HepG2 (cell line): ENCODE measurements around the gene ITLN1. TPM values are rescaled to one million over a fixed set of nuclear protein-coding genes. Genes with fewer than 3 reads are reported as not detected.

Experiments
- ATAC-seq: fragments of 200-7000 bp; cut with Tn5 transposase; 3 replicates; pipeline ENCODE4 v1.9.1; 2020; ENCODE audit warnings: mild to moderate bottlenecking, moderate library complexity
- BruUV-seq: library from RNA; stranded (reverse); fragments of 400-500 nt; replicated peaks from 2 replicates; lab custom pipeline; 2021; lab: Mats Ljungman, UMichigan
- CTCF ChIA-PET: fragments of 300-600 bp; formaldehyde crosslinking; extraction: SDS; loops from one replicate; lab custom pipeline; 2021; ENCODE audit warnings: low total read pairs, inconsistent platforms, low intra/inter-chr PET ratio; lab: Yijun Ruan, JAX
- POLR2A ChIA-PET: fragments of 350-600 bp; sonication (Branson Sonifier 250); formaldehyde crosslinking; loops from one replicate; lab custom pipeline; 2020; ENCODE audit warnings: antibody characterized with exemption, inconsistent platforms; lab: Yijun Ruan, JAX
- DNase-seq: peaks from one replicate; pipeline ENCODE4 v3.0.0-alpha.2; 2015; ENCODE audit warnings: low spot score
- FAIRE-seq: peaks from 3 replicates; lab custom pipeline; 2011; peaks lifted over from hg19 to GRCh38; lab: Jason Lieb, UNC
- H2AFZ ChIP-seq: one replicate; pipeline ENCODE4 v1.6.1; 2011; ENCODE audit warnings: low read length, inconsistent platforms
- H3K27ac ChIP-seq: fragments of 300-600 bp; 3 replicates; pipeline ENCODE4 v1.8.0; 2011; ENCODE audit warnings: mixed run types, mild to moderate bottlenecking, mixed read lengths, low read length, inconsistent platforms; ENCODE audit not compliant: insufficient read depth; ENCODE audit errors: extremely low read length
- H3K27me3 ChIP-seq, 2 experiments: fragments of 200-600 bp in 1 of 2; 2 replicates in 1 of 2; 3 replicates in 1 of 2; pipeline versions ENCODE4 v1.6.0 to v1.8.0; 2011; ENCODE audit warnings: low read length in 2 of 2, mild to moderate bottlenecking in 2 of 2, moderate library complexity in 2 of 2, inconsistent platforms in 1 of 2; ENCODE audit not compliant: insufficient read depth in 2 of 2, control insufficient read depth in 1 of 2
- H3K36me3 ChIP-seq, 2 experiments: fragments of 200-600 bp in 1 of 2; replicated peaks in 1 of 2; 2 replicates in 1 of 2; 3 replicates in 1 of 2; pipeline versions ENCODE4 v1.5.1 to v1.8.0; 2011; ENCODE audit warnings: low read length in 2 of 2, inconsistent platforms in 1 of 2; ENCODE audit not compliant: insufficient read depth in 2 of 2, control insufficient read depth in 1 of 2
- H3K4me1 ChIP-seq: 2 replicates; pipeline ENCODE4 v1.5.1; 2012; ENCODE audit warnings: low read length, inconsistent platforms; ENCODE audit not compliant: insufficient read depth
- H3K4me2 ChIP-seq: 2 replicates; pipeline ENCODE4 v1.6.0; 2011; ENCODE audit warnings: low read depth, low read length, inconsistent platforms
- H3K4me3 ChIP-seq, 3 experiments: fragments of 200-600 bp in 1 of 3; sonication (generic), shearing (Covaris generic) in 1 of 3; replicated peaks in 1 of 3; 2 replicates each; pipeline ENCODE4 v1.5.1; 2011 to 2016; ENCODE audit warnings: low read length in 3 of 3, inconsistent platforms in 2 of 3, low read depth in 2 of 3, mild to moderate bottlenecking in 2 of 3, control low read depth in 1 of 3, mixed read lengths in 1 of 3; ENCODE audit not compliant: insufficient read depth in 1 of 3
- H3K79me2 ChIP-seq: one replicate; pipeline ENCODE4 v1.6.1; 2011; ENCODE audit warnings: low read length, inconsistent platforms; ENCODE audit not compliant: insufficient read depth
- H3K9ac ChIP-seq: 2 replicates; pipeline ENCODE4 v1.6.0; 2011; ENCODE audit warnings: mild to moderate bottlenecking, low read depth, low read length, inconsistent platforms; ENCODE audit not compliant: insufficient read depth
- H3K9me3 ChIP-seq: 2 replicates; pipeline ENCODE4 v1.5.1; 2012; ENCODE audit warnings: mild to moderate bottlenecking, low read length
- H4K20me1 ChIP-seq: 2 replicates; pipeline ENCODE4 v1.6.0; 2011; ENCODE audit warnings: inconsistent platforms, mild to moderate bottlenecking, low read length, moderate library complexity; ENCODE audit not compliant: insufficient read depth
- CAMTA2 ChIP-seq: sonication (generic); formaldehyde crosslinking; IDR thresholded peaks from 2 replicates; pipeline ENCODE4 v1.4.0; 2020; ENCODE audit warnings: mild to moderate bottlenecking, missing genetic modification reagents, borderline replicate concordance
- GPN1 ChIP-seq: sonication (generic); formaldehyde crosslinking; IDR thresholded peaks from 2 replicates; pipeline ENCODE4 v1.5.1; 2020; ENCODE audit warnings: missing genetic modification reagents, borderline replicate concordance
- LCORL ChIP-seq, 2 experiments: fragments of 450-650 bp in 1 of 2; sonication (generic) in 1 of 2; formaldehyde crosslinking in 1 of 2; IDR thresholded peaks; 2 replicates each; pipeline versions ENCODE4 v1.5.0 to v1.6.1; 2017 to 2020; ENCODE audit warnings: antibody characterized with exemption in 1 of 2, missing genetic modification reagents in 1 of 2
- NCOA2 ChIP-seq: sonication (generic); formaldehyde crosslinking; IDR thresholded peaks from 2 replicates; pipeline ENCODE4 v1.8.0; 2022; ENCODE audit warnings: inconsistent platforms
- NR2F6 ChIP-seq, 2 experiments: IDR thresholded peaks; 2 replicates each; pipeline ENCODE4 v1.6.1; 2016; ENCODE audit warnings: antibody characterized with exemption in 1 of 2, mild to moderate bottlenecking in 1 of 2
- POLR2AphosphoS2 ChIP-seq: IDR thresholded peaks from 2 replicates; pipeline ENCODE4 v1.6.1; 2011; ENCODE audit warnings: low read depth, low read length, improper control_type of control experiment
- YEATS2 ChIP-seq: sonication (generic); formaldehyde crosslinking; IDR thresholded peaks from 2 replicates; pipeline ENCODE4 v1.4.0; 2020; ENCODE audit warnings: missing genetic modification reagents, borderline replicate concordance
- ZNF891 ChIP-seq: sonication (generic); formaldehyde crosslinking; IDR thresholded peaks from 2 replicates; pipeline ENCODE4 v1.5.0; 2020; ENCODE audit warnings: mild to moderate bottlenecking, missing genetic modification reagents
- ZSCAN22 ChIP-seq: sonication (generic); formaldehyde crosslinking; IDR thresholded peaks from 2 replicates; pipeline ENCODE4 v1.4.0; 2020; ENCODE audit warnings: mild to moderate bottlenecking, missing genetic modification reagents
- WGBS: methylation state at CpG from one replicate; pipeline ENCODE4 v1.1.6; 2017; ENCODE audit warnings: low lambda C conversion rate; 5-methylcytosine and 5-hydroxymethylcytosine counted together
- in situ Hi-C: cut with HindIII; loops from 2 replicates; pipeline ENCODE4 v1.10.0; 2017; ENCODE audit warnings: low pct_unique_long_range_greater_than_20kb; ENCODE audit not compliant: extremely low pct_ligation_motif_present
- intact Hi-C: fragments of 100-400 bp; cut with micrococcal nuclease; formaldehyde crosslinking; loops from one replicate; pipeline ENCODE4 v1.10.0; 2022; ENCODE audit not compliant: unreplicated experiment
- polyA plus RNA-seq, 8 experiments: library from polyadenylated mRNA; depleted of rRNA in 3 of 8; stranded (reverse) in 7 of 8; unstranded in 1 of 8; fragments of >200 nt; fragmentation: Illumina TruSeq in 4 of 8; extraction: Trizol in 4 of 8; gene quantifications; 2 replicates each; pipeline versions ENCODE4 v1.2.1 to v1.2.3, GENCODE V29; 2011 to 2016; ENCODE audit warnings: low read depth in 4 of 8, missing spikeins in 1 of 8, mixed read lengths in 1 of 8; ENCODE audit not compliant: insufficient read depth in 1 of 8
- total RNA-seq, 5 experiments: library from RNA; depleted of rRNA; stranded (reverse); fragments of >200 nt; fragmentation: Illumina TruSeq; extraction: Trizol; gene quantifications; 2 replicates each; pipeline ENCODE4 v1.2.3, GENCODE V29; 2016; ENCODE audit warnings: low read depth in 1 of 5
- TF ChIP-seq, protein P1 (sequence below), 2 experiments: sonication (generic) in 1 of 2; formaldehyde crosslinking in 1 of 2; IDR thresholded peaks; 2 replicates each; pipeline versions ENCODE4 v1.4.0 to v1.6.1; 2016 to 2020; ENCODE audit warnings: borderline replicate concordance in 1 of 2, low read depth in 1 of 2, mild to moderate bottlenecking in 1 of 2, missing genetic modification reagents in 1 of 2
- TF ChIP-seq, protein P2 (sequence below): sonication (generic); formaldehyde crosslinking; IDR thresholded peaks from 2 replicates; pipeline ENCODE4 v1.4.0; 2020; ENCODE audit warnings: missing genetic modification reagents
- TF ChIP-seq, protein P3 (sequence below): IDR thresholded peaks from 2 replicates; pipeline ENCODE4 v1.6.1; 2016; ENCODE audit warnings: low read depth, borderline replicate concordance
- TF ChIP-seq, protein P4 (sequence below): sonication (generic); formaldehyde crosslinking; IDR thresholded peaks from 2 replicates; pipeline ENCODE4 v1.8.1; 2022; ENCODE audit warnings: mild to moderate bottlenecking, missing genetic modification reagents
- TF ChIP-seq, protein P5 (sequence below): fragments of 450-650 bp; IDR thresholded peaks from 2 replicates; pipeline ENCODE4 v1.6.1; 2017; ENCODE audit warnings: mild to moderate bottlenecking

Gene ITLN1
- total and polyA plus RNA-seq, 2 of the 13 experiments (the other 11 are each of a cell fraction or from before 2014, with no cell fraction given): not detected

DNA sequence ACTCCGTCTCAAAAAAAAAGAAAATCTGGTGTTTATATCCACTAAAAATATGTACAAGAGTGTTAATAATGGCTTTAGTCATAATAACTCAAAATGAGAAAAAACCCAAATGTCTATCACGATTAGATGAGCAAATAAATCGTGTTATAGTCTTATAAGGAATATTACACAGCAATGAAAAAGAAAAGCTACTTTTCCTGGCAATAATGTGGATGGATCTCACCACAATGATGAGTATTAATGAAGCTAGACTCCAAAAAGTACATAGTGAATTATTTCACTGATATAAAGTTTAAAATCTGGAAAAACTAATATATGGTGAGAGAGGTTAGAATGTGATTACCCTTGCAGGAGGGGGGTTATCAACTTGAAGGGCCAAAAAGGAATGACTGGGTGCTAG, 32.0 kb downstream of the ITLN1 start:
- no peak overlapping the region for H3K9ac ChIP-seq
- no peaks in the 10 kb centered on the region for H3K4me1 ChIP-seq
- no peak overlapping the region for H3K4me3 ChIP-seq
- H4K20me1 ChIP-seq: no peaks in the 10 kb centered on the region
- ChIA-PET CTCF (no interaction called here), POLR2A (no interaction called here)
- no peaks in the 10 kb centered on the region for H3K27me3 ChIP-seq
- no peak overlapping the region for H3K27ac ChIP-seq
- H2AFZ ChIP-seq: no peak overlapping the region
- intact Hi-C loops (no loop called here), in situ Hi-C loops (no loop called here)
- no TSS peak for BruUV-seq
- H3K36me3 ChIP-seq: no peaks in the 10 kb centered on the region
- FAIRE-seq: no peak
- no peak overlapping the region for H3K4me2 ChIP-seq
- H3K9me3 ChIP-seq: no peaks in the 10 kb centered on the region
- DNase-seq: no peak
- WGBS: 29% methylated on average over 3 of the region's 3 CpGs
- no peaks in the 10 kb centered on the region for H3K79me2 ChIP-seq
- ATAC-seq: no peak
- no peak for TF ChIP-seq ZNF891 (CRISPR knock-in tag)
- TF ChIP-seq, protein P1, sequence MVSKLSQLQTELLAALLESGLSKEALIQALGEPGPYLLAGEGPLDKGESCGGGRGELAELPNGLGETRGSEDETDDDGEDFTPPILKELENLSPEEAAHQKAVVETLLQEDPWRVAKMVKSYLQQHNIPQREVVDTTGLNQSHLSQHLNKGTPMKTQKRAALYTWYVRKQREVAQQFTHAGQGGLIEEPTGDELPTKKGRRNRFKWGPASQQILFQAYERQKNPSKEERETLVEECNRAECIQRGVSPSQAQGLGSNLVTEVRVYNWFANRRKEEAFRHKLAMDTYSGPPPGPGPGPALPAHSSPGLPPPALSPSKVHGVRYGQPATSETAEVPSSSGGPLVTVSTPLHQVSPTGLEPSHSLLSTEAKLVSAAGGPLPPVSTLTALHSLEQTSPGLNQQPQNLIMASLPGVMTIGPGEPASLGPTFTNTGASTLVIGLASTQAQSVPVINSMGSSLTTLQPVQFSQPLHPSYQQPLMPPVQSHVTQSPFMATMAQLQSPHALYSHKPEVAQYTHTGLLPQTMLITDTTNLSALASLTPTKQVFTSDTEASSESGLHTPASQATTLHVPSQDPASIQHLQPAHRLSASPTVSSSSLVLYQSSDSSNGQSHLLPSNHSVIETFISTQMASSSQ (IDR thresholded peaks at IDR 0.05; ENCODE audit: low read depth): no peak
- TF ChIP-seq, protein P1 (CRISPR knock-in tag; IDR thresholded peaks at IDR 0.05; ENCODE audit: borderline replicate concordance): no peak
- TF ChIP-seq, protein P2, sequence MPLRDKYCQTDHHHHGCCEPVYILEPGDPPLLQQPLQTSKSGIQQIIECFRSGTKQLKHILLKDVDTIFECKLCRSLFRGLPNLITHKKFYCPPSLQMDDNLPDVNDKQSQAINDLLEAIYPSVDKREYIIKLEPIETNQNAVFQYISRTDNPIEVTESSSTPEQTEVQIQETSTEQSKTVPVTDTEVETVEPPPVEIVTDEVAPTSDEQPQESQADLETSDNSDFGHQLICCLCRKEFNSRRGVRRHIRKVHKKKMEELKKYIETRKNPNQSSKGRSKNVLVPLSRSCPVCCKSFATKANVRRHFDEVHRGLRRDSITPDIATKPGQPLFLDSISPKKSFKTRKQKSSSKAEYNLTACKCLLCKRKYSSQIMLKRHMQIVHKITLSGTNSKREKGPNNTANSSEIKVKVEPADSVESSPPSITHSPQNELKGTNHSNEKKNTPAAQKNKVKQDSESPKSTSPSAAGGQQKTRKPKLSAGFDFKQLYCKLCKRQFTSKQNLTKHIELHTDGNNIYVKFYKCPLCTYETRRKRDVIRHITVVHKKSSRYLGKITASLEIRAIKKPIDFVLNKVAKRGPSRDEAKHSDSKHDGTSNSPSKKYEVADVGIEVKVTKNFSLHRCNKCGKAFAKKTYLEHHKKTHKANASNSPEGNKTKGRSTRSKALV (CRISPR knock-in tag): no peak
- TF ChIP-seq NCOA2 (CRISPR knock-in tag): no peak
- no peak for TF ChIP-seq CAMTA2 (CRISPR knock-in tag)
- no peak for TF ChIP-seq GPN1 (CRISPR knock-in tag)
- no peak for TF ChIP-seq LCORL (IDR thresholded peaks at IDR 0.05)
- TF ChIP-seq LCORL (CRISPR knock-in tag; IDR thresholded peaks at IDR 0.05): no peak
- TF ChIP-seq POLR2AphosphoS2: no peak
- no peak for TF ChIP-seq ZSCAN22 (CRISPR knock-in tag)
- TF ChIP-seq, protein P3, sequence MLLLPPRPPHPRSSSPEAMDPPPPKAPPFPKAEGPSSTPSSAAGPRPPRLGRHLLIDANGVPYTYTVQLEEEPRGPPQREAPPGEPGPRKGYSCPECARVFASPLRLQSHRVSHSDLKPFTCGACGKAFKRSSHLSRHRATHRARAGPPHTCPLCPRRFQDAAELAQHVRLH (CRISPR knock-in tag): no peak
- TF ChIP-seq NR2F6 (IDR thresholded peaks at IDR 0.05): no peak
- no peak for TF ChIP-seq NR2F6 (CRISPR knock-in tag; IDR thresholded peaks at IDR 0.05)
- TF ChIP-seq YEATS2 (CRISPR knock-in tag): no peak
- TF ChIP-seq, protein P4, sequence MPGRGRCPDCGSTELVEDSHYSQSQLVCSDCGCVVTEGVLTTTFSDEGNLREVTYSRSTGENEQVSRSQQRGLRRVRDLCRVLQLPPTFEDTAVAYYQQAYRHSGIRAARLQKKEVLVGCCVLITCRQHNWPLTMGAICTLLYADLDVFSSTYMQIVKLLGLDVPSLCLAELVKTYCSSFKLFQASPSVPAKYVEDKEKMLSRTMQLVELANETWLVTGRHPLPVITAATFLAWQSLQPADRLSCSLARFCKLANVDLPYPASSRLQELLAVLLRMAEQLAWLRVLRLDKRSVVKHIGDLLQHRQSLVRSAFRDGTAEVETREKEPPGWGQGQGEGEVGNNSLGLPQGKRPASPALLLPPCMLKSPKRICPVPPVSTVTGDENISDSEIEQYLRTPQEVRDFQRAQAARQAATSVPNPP (CRISPR knock-in tag): no peak
- TF ChIP-seq, protein P5, sequence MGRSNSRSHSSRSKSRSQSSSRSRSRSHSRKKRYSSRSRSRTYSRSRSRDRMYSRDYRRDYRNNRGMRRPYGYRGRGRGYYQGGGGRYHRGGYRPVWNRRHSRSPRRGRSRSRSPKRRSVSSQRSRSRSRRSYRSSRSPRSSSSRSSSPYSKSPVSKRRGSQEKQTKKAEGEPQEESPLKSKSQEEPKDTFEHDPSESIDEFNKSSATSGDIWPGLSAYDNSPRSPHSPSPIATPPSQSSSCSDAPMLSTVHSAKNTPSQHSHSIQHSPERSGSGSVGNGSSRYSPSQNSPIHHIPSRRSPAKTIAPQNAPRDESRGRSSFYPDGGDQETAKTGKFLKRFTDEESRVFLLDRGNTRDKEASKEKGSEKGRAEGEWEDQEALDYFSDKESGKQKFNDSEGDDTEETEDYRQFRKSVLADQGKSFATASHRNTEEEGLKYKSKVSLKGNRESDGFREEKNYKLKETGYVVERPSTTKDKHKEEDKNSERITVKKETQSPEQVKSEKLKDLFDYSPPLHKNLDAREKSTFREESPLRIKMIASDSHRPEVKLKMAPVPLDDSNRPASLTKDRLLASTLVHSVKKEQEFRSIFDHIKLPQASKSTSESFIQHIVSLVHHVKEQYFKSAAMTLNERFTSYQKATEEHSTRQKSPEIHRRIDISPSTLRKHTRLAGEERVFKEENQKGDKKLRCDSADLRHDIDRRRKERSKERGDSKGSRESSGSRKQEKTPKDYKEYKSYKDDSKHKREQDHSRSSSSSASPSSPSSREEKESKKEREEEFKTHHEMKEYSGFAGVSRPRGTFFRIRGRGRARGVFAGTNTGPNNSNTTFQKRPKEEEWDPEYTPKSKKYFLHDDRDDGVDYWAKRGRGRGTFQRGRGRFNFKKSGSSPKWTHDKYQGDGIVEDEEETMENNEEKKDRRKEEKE: no peak
